Measurements from ENCODE around the gene CLMN.

Gene CLMN

GRCh38 chr14:95296966-95297365 lies 22.7 kb downstream of the CLMN start:
- H3K4me3 ChIP-seq (ENCODE audit: low read depth, low read length), result no peak overlapping the region
- in situ Hi-C loops (cut with HindIII; ENCODE audit: low sequenced_read_pairs), result no loop called here
- TF ChIP-seq, protein P1, sequence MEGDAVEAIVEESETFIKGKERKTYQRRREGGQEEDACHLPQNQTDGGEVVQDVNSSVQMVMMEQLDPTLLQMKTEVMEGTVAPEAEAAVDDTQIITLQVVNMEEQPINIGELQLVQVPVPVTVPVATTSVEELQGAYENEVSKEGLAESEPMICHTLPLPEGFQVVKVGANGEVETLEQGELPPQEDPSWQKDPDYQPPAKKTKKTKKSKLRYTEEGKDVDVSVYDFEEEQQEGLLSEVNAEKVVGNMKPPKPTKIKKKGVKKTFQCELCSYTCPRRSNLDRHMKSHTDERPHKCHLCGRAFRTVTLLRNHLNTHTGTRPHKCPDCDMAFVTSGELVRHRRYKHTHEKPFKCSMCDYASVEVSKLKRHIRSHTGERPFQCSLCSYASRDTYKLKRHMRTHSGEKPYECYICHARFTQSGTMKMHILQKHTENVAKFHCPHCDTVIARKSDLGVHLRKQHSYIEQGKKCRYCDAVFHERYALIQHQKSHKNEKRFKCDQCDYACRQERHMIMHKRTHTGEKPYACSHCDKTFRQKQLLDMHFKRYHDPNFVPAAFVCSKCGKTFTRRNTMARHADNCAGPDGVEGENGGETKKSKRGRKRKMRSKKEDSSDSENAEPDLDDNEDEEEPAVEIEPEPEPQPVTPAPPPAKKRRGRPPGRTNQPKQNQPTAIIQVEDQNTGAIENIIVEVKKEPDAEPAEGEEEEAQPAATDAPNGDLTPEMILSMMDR (IDR thresholded peaks at IDR 0.05; ENCODE audit: low read depth, low read length), result no peak
- DNase-seq (ENCODE audit: low read depth, low spot score), result no peak

GRCh38 chr14:95295600-95296376 lies 23.9 kb downstream of the CLMN start:
- no peak overlapping the region for H3K4me3 ChIP-seq (ENCODE audit: low read depth, low read length)
- no peak for DNase-seq (ENCODE audit: low read depth, low spot score)
- in situ Hi-C loops (cut with HindIII; ENCODE audit: low sequenced_read_pairs), result no loop called here
- TF ChIP-seq, protein P1 (IDR thresholded peaks at IDR 0.05; ENCODE audit: low read depth, low read length), result no peak

DNA sequence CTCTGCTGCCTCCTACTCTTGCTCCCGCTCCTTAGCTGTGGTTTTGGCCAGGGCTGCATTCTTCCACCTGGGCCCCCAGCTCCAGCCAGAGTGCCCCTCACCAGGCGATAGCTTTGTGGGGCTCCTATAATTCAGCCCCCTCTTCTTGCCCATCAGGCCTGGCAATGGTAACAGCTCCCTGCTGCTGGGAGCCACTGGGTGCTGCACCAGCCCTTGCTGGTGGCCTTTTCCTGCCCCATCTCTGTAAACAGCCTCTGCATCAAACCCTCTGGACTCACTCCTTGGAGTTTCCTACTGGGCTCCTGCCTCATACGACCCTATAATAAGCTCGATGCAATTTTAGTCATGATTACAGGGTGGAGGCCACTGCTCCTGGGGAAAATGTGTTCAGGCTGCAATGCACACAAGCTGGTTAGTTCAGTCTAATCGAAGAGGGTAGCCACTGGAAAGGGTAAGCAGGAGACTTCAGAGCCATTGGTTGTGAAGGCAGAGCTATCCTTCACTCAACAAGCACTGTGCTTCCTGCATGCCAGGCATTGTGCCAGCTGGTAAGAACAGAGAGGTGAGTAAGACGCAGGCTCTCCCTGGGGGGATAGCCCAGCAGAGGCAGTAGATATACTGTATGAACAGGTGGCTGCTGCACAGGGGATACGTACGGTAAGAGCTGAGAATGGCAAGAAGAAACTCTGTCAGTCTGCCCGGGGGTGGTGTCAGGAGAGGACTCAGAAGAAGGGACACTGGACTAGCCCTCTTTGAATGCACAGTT lies 24.7 kb downstream of the CLMN start:
- in situ Hi-C loops (cut with HindIII; ENCODE audit: low sequenced_read_pairs), result no loop called here
- DNase-seq (ENCODE audit: low read depth, low spot score), result peak; percentile 51
- H3K4me3 ChIP-seq (ENCODE audit: low read depth, low read length), result no peak overlapping the region
- TF ChIP-seq, protein P1 (IDR thresholded peaks at IDR 0.05; ENCODE audit: low read depth, low read length), result no peak

- TF ChIP-seq, protein P1 (IDR thresholded peaks at IDR 0.05; ENCODE audit: low read depth, low read length), result no peak
- in situ Hi-C loops (cut with HindIII; ENCODE audit: low sequenced_read_pairs), result no loop called here
- H3K4me3 ChIP-seq (ENCODE audit: low read depth, low read length), result no peak overlapping the region
- no peak for DNase-seq (ENCODE audit: low read depth, low spot score)
These were observed 25.4 kb downstream of the CLMN start for GRCh38 chr14:95294320-95294719.

DNA sequence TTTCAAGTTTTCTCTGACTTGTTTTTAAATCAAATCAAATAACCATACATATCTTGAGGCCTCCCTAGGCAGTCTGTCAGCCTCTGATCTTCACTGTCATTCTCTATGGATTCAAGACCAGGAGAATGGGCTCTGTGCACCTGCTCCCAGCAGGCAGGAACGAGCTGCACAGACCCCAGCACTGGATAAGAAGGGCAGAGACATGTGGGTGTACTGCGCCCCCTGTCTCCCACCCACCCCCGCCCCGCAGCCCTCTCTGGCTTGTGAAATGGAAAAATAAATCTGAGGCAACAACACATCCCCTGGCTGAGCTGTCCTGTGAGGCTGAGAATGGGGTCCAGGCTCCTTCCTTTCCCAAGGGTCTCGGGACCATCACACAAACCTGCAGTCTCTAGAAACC lies 26.3 kb downstream of the CLMN start:
- no peak overlapping the region for H3K4me3 ChIP-seq (ENCODE audit: low read depth, low read length)
- DNase-seq (ENCODE audit: low read depth, low spot score), result no peak
- in situ Hi-C loops (cut with HindIII; ENCODE audit: low sequenced_read_pairs), result no loop called here
- TF ChIP-seq, protein P1 (IDR thresholded peaks at IDR 0.05; ENCODE audit: low read depth, low read length), result no peak

DNA sequence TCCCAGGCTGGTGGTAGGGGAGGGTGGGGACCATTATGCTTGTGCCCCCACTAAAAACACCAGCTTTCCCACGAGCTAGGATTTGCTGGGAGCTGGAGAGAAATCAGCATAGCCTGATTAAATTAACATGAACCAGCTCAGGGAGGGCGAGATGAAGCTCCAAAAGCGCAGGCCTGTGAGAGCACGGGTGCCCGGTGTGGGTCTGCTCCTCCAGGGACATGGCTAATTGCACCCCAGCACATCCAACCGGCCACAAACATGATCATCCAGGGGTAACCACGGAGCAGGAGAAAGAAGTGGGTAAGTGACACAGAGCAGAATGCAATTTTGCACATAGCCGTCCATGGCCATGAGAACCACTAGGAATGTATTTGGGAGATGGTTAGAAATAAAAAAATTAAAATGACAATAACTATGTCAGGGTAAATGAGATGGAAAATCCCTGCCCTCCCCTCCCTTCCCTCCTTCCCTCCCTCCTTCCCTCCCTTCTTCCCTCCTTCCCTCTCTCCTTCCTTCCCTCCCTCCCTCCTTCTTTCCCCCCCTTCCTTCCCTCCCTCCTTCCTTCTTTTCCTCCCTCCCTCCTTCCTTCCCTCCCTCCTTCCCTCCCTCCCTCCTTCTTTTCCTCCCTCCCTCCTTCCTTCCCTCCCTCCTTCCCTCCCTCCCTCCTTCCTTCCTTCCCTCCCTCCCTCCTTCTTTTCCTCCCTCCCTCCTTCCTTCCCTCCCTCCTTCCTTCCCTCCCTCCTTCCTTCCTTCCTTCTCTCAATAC lies 26.9 kb downstream of the CLMN start:
- TF ChIP-seq, protein P1 (IDR thresholded peaks at IDR 0.05; ENCODE audit: low read depth, low read length), result no peak
- no peak for DNase-seq (ENCODE audit: low read depth, low spot score)
- in situ Hi-C loops (cut with HindIII; ENCODE audit: low sequenced_read_pairs), result no loop called here

More for the DNA sequence above, 26.9 kb downstream of the CLMN start:
- no peak overlapping the region for H3K4me3 ChIP-seq (ENCODE audit: low read depth, low read length)

Measured in astrocyte of the spinal cord (primary cell).